ENCODE data around the gene OR5AU1. TPM values are rescaled to one million over a fixed set of nuclear protein-coding genes. Genes with fewer than 3 reads are reported as not detected.

Gene OR5AU1
- total RNA-seq, 1 donor from 2014 or later = not detected

- DNase-seq (ENCODE audit: low read depth) = peak; percentile 73
These were observed 48.5 kb downstream of the OR5AU1 start for GRCh38 chr14:21107283-21107800.

GRCh38 chr14:21106498-21107282, 49.2 kb downstream of the OR5AU1 start:
- DNase-seq (ENCODE audit: low read depth) = peak; percentile 75

GRCh38 chr14:21106176-21106497, 49.7 kb downstream of the OR5AU1 start:
- no peak for DNase-seq (ENCODE audit: low read depth)

- DNase-seq (ENCODE audit: low read depth) = no peak
These were observed 50.8 kb downstream of the OR5AU1 start for GRCh38 chr14:21105095-21105494.

Other genes starting within 250 kb of the OR5AU1 start
- gene RNASE2, start 200.6 kb downstream of the OR5AU1 start, total RNA-seq = not detected in 2 replicates
- gene METTL17, start 166.1 kb downstream of the OR5AU1 start, total RNA-seq = 44.0 and 56.3 TPM in 2 replicates
- not detected in 2 replicates for gene SLC39A2, start 156.8 kb downstream of the OR5AU1 start, total RNA-seq
- 0.35 and 4.6 TPM in 2 replicates for gene NDRG2, start 131.0 kb downstream of the OR5AU1 start, total RNA-seq
- not detected in 2 replicates for gene TPPP2, start 125.8 kb downstream of the OR5AU1 start, total RNA-seq
- gene RNASE13, start 121.3 kb downstream of the OR5AU1 start, total RNA-seq = not detected in 2 replicates
- not detected in 2 replicates for gene RNASE7, start 113.7 kb downstream of the OR5AU1 start, total RNA-seq
- gene RNASE8, start 98.2 kb downstream of the OR5AU1 start, total RNA-seq = not detected in 2 replicates
- 42.0 and 64.4 TPM in 2 replicates for gene ARHGEF40, start 85.8 kb downstream of the OR5AU1 start, total RNA-seq
- gene ZNF219, start 57.4 kb downstream of the OR5AU1 start, total RNA-seq = 6.6 and 14.9 TPM in 2 replicates
- gene TMEM253, start 55.0 kb downstream of the OR5AU1 start, total RNA-seq = 0.10 and 0.35 TPM in 2 replicates
- 524 and 834 TPM in 2 replicates for gene HNRNPC, start 113.4 kb upstream of the OR5AU1 start, total RNA-seq
- gene RPGRIP1, start 124.0 kb upstream of the OR5AU1 start, total RNA-seq = 0.05 TPM in 1 of 2 replicates, not detected in the other
- gene SUPT16H, start 228.0 kb upstream of the OR5AU1 start, total RNA-seq = 60.1 and 102 TPM in 2 replicates